GM12878 (cell line): Measurements from ENCODE around the gene KIN. TPM values are rescaled to one million over a fixed set of nuclear protein-coding genes. Genes with fewer than 3 reads are reported as not detected.

Experiments used
- ATAC-seq: fragments of 200-7000 bp; cut with Tn5 transposase; 3 replicates; pipeline ENCODE4 v1.9.1; 2020; ENCODE audit warnings: mild to moderate bottlenecking, moderate library complexity
- BruUV-seq: library from RNA; stranded (reverse); fragments of 400-500 nt; replicated peaks from 2 replicates; lab custom pipeline; 2021; lab: Mats Ljungman, UMichigan
- CTCF ChIA-PET: fragments of 300-600 bp; sonication (Branson Sonifier 250); formaldehyde crosslinking; extraction: SDS; loops from one replicate; lab custom pipeline; 2021; ENCODE audit warnings: inconsistent platforms; lab: Yijun Ruan, JAX
- POLR2A ChIA-PET: fragments of 350-600 bp; formaldehyde crosslinking; extraction: SDS; loops from one replicate; lab custom pipeline; 2021; ENCODE audit warnings: inconsistent platforms; lab: Charles Lee
- RAD21 ChIA-PET: fragments of 300-600 bp; sonication (Branson Sonifier 250); formaldehyde crosslinking; loops from one replicate; lab custom pipeline; 2023; ENCODE audit warnings: antibody characterized with exemption; ENCODE audit not compliant: unreplicated experiment; lab: Charles Lee
- SMC1A ChIA-PET: fragments of 300-600 bp; sonication (Branson Sonifier 250); formaldehyde crosslinking; loops from one replicate; lab custom pipeline; 2023; ENCODE audit not compliant: unreplicated experiment, uncharacterized antibody; lab: Charles Lee
- DNase-seq: peaks from one replicate; pipeline ENCODE4 v3.0.0-alpha.2; 2011; ENCODE audit warnings: low read depth, low spot score
- FAIRE-seq: peaks from 3 replicates; lab custom pipeline; 2011; peaks lifted over from hg19 to GRCh38; lab: Jason Lieb, UNC
- H2AFZ ChIP-seq: 2 replicates; pipeline ENCODE4 v1.6.0; 2011; ENCODE audit warnings: low read depth, low read length, control low read depth; ENCODE audit not compliant: control insufficient read depth
- H3K27ac ChIP-seq: 2 replicates; pipeline ENCODE4 v1.5.1; 2011; ENCODE audit warnings: control low read depth; ENCODE audit not compliant: control insufficient read depth, insufficient read depth
- H3K27me3 ChIP-seq, 2 experiments: replicated peaks in 1 of 2; 2 replicates each; pipeline versions ENCODE4 v1.6.0 to v1.6.1; 2011; ENCODE audit warnings: low read length in 1 of 2; ENCODE audit not compliant: control insufficient read depth in 2 of 2, insufficient read depth in 2 of 2
- H3K36me3 ChIP-seq, 2 experiments: 2 replicates each; pipeline ENCODE4 v1.5.1; 2011; ENCODE audit warnings: low read length in 1 of 2; ENCODE audit not compliant: control insufficient read depth in 2 of 2, insufficient read depth in 2 of 2
- H3K4me1 ChIP-seq: 2 replicates; pipeline ENCODE4 v1.6.1; 2011; ENCODE audit warnings: mild to moderate bottlenecking, low read length, moderate library complexity, mixed read lengths; ENCODE audit not compliant: control insufficient read depth, insufficient read depth
- H3K4me2 ChIP-seq: 2 replicates; pipeline ENCODE4 v1.6.0; 2011; ENCODE audit warnings: control low read depth; ENCODE audit not compliant: control insufficient read depth, insufficient read depth
- H3K4me3 ChIP-seq: fragments of 200-600 bp; sonication (generic); 2 replicates; pipeline ENCODE4 v1.5.1; 2016
- H3K79me2 ChIP-seq: 2 replicates; pipeline ENCODE4 v1.6.0; 2011; ENCODE audit warnings: low read length; ENCODE audit not compliant: control insufficient read depth, insufficient read depth
- H3K9ac ChIP-seq: 2 replicates; pipeline ENCODE4 v1.8.0; 2011; ENCODE audit warnings: low read length, control low read depth, mixed read lengths; ENCODE audit not compliant: control insufficient read depth, insufficient read depth
- H3K9me3 ChIP-seq: replicated peaks from 3 replicates; pipeline ENCODE4 v1.5.1; 2011; ENCODE audit warnings: mild to moderate bottlenecking, low read length; ENCODE audit not compliant: control insufficient read depth, insufficient read depth
- H4K20me1 ChIP-seq: 2 replicates; pipeline ENCODE4 v1.6.0; 2011; ENCODE audit not compliant: control insufficient read depth, insufficient read depth
- HDAC6 ChIP-seq: fragments of 200-600 bp; sonication (generic); IDR thresholded peaks from one replicate; pipeline ENCODE4 v1.8.0; 2017; ENCODE audit warnings: antibody characterized with exemption; ENCODE audit not compliant: unreplicated experiment
- HDGF ChIP-seq: fragments of 450-650 bp; IDR thresholded peaks from 2 replicates; pipeline ENCODE4 v1.6.1; 2016; ENCODE audit warnings: antibody characterized with exemption
- MLLT1 ChIP-seq: fragments of 450-650 bp; IDR thresholded peaks from 2 replicates; pipeline ENCODE4 v1.6.1; 2016; ENCODE audit warnings: mild to moderate bottlenecking
- NBN ChIP-seq: fragments of 450-650 bp; IDR thresholded peaks from 2 replicates; pipeline ENCODE4 v1.6.1; 2016
- NFYA ChIP-seq: IDR thresholded peaks from 2 replicates; pipeline ENCODE4 v1.6.1; 2011; ENCODE audit warnings: low read depth, mild to moderate bottlenecking, low read length, improper control_type of control experiment, borderline replicate concordance
- PAX8 ChIP-seq: fragments of 450-650 bp; IDR thresholded peaks from 2 replicates; pipeline ENCODE4 v1.6.1; 2017; ENCODE audit warnings: mild to moderate bottlenecking, moderate library complexity
- RBBP5 ChIP-seq: fragments of 200-600 bp; sonication (generic); conservative IDR thresholded peaks from 2 replicates; pipeline ENCODE4 v1.6.1; 2016
- SUPT20H ChIP-seq: IDR thresholded peaks from 2 replicates; pipeline ENCODE4 v1.6.1; 2011; ENCODE audit warnings: low read depth, mild to moderate bottlenecking, low read length, moderate library complexity, borderline replicate concordance; ENCODE audit not compliant: control insufficient read depth
- ZBED1 ChIP-seq: IDR thresholded peaks from 2 replicates; pipeline ENCODE4 v1.6.1; 2016; ENCODE audit warnings: borderline replicate concordance
- WGBS: methylation state at CpG from one replicate; pipeline ENCODE4 v1.1.6; 2016; ENCODE audit warnings: low lambda C conversion rate; ENCODE audit not compliant: insufficient replicate concordance, insufficient coverage; ENCODE audit errors: missing lambda C conversion rate; 5-methylcytosine and 5-hydroxymethylcytosine counted together
- in situ Hi-C: fragments of 300-500 bp; cut with MboI; formaldehyde crosslinking; loops from 9 replicates; pipeline ENCODE4 v1.14.3; 2018; ENCODE audit warnings: mixed read lengths
- intact Hi-C: fragments of 100-400 bp; cut with micrococcal nuclease; formaldehyde crosslinking; loops from one replicate; pipeline ENCODE4 v1.14.2; 2022; ENCODE audit not compliant: unreplicated experiment
- polyA plus RNA-seq, 11 experiments: library from polyadenylated mRNA; depleted of rRNA in 4 of 11; unstranded in 6 of 11; stranded (reverse) in 5 of 11; fragments of >200 nt; fragmentation: Nextera tagmentation in 4 of 11; fragmentation: Illumina TruSeq in 1 of 11; extraction: Ambion mirVana in 4 of 11; extraction: Trizol in 1 of 11; gene quantifications; 1 replicate in 1 of 11; 2 replicates in 10 of 11; pipeline versions ENCODE4 v1.2.1 to v1.2.3, GENCODE V29; 2011 to 2016; ENCODE audit warnings: inconsistent platforms in 2 of 11, missing spikeins in 2 of 11, low read depth in 1 of 11
- total RNA-seq, 4 experiments: library from RNA; depleted of rRNA in 3 of 4; stranded (reverse); fragments of >200 nt in 3 of 4; fragmentation: Illumina TruSeq in 1 of 4; extraction: Trizol in 1 of 4; gene quantifications; 2 replicates each; pipeline versions ENCODE4 v1.2.1 to v1.2.3, GENCODE V29; 2013 to 2021

The KIN gene
- total and polyA plus RNA-seq, 10 of the 15 experiments (the other 5 are each of a cell fraction or from before 2014, with no cell fraction given), result 6.8 to 33.2 (median 11.3) TPM

GRCh38 chr10:7708832-7709231, 79.0 kb downstream of the KIN start:
- H3K27me3 ChIP-seq, result peaks cover 0 to 10% of the 10 kb centered on the region in 2 experiments; a peak in 3 of 4 replicates
- no peak overlapping the region for H2AFZ ChIP-seq
- DNase-seq (no peak), ATAC-seq (no peak)
- H3K4me2 ChIP-seq, result no peak overlapping the region
- BruUV-seq, result no TSS peak
- ChIA-PET CTCF (interaction anchor here (0.9 to 2.4 kb wide), 5 partner anchors 9 to 183 kb away, joined by 3 to 11 read pairs (median 5); no protein-coding TSS in a partner anchor), SMC1A (interaction anchor here (1.0 kb wide), 1 partner anchor 183 kb away, joined by 3 read pairs; no protein-coding TSS in a partner anchor)
- H3K4me1 ChIP-seq, result no peaks in the 10 kb centered on the region
- no peak overlapping the region for H3K27ac ChIP-seq
- H3K9ac ChIP-seq, result no peak overlapping the region
- no peaks in the 10 kb centered on the region for H3K9me3 ChIP-seq
- TF ChIP-seq RBBP5 (no peak), ZBED1 (no peak), HDGF (no peak), PAX8 (no peak), NFYA (no peak), HDAC6 (no peak), SUPT20H (no peak), MLLT1 (no peak), NBN (no peak)
- TF ChIP-seq, all 136 proteins: peak for 0
- POLR2A ChIA-PET, result no interaction called here
- RAD21 ChIA-PET, result interaction anchor here (1.1 kb wide), 1 partner anchor 22 kb away, joined by 6 read pairs; no protein-coding TSS in a partner anchor
- no peak for FAIRE-seq
- Histone ChIP-seq H3K79me2 (no peaks in the 10 kb centered on the region), H3K4me3 (no peak overlapping the region), H4K20me1 (no peaks in the 10 kb centered on the region), H3K36me3 (no peaks in the 10 kb centered on the region)
- intact Hi-C loops (no loop called here), in situ Hi-C loops (no loop called here)
- 32% methylated on average over 4 of the region's 4 CpGs for whole genome bisulfite sequencing
